ENCODE measurements around the gene RPL29. TPM values are rescaled to one million over a fixed set of nuclear protein-coding genes. Genes with fewer than 3 reads are reported as not detected.
A peak's percentile ranks its signal among the peaks of the same experiment; 100 is the strongest.

The RPL29 gene
- total RNA-seq, 2 donors from 2014 or later, result 1,051 to 1,273 TPM

- intact Hi-C loops (cut with DNase I), result no loop called here
Measured at GRCh38 chr3:52010431-52010830, 14.7 kb upstream of the RPL29 start.

GRCh38 chr3:52007291-52007690, 11.6 kb upstream of the RPL29 start:
- Histone ChIP-seq H3K9me3 (no peaks in the 10 kb centered on the region), H3K4me1 (no peaks in the 10 kb centered on the region), H3K27ac (no peak overlapping the region), H3K4me3 (no peak overlapping the region), H3K27me3 (no peaks in the 10 kb centered on the region), H3K9ac (ENCODE audit: low read depth in 2 of 2, low read length in 2 of 2) (no peak overlapping the region), H3K36me3 (no peaks in the 10 kb centered on the region)
- DNase-seq, result no peak
- no peak for TF ChIP-seq CTCF (IDR thresholded peaks at IDR 0.05)
- intact Hi-C loops (cut with DNase I), result no loop called here

More at GRCh38 chr3:52010431-52010830, 14.7 kb upstream of the RPL29 start:
- Histone ChIP-seq H3K27ac (no peak overlapping the region), H3K4me1 (no peaks in the 10 kb centered on the region), H3K9ac (ENCODE audit: low read depth in 2 of 2, low read length in 2 of 2) (no peak overlapping the region), H3K4me3 (no peak overlapping the region), H3K9me3 (no peaks in the 10 kb centered on the region), H3K27me3 (no peaks in the 10 kb centered on the region), H3K36me3 (no peaks in the 10 kb centered on the region)
- DNase-seq, result no peak
- TF ChIP-seq CTCF (IDR thresholded peaks at IDR 0.05), result no peak

- no peak for TF ChIP-seq CTCF (IDR thresholded peaks at IDR 0.05)
- no peak overlapping the region for H3K9ac ChIP-seq (ENCODE audit: low read depth in 2 of 2, low read length in 2 of 2)
- no peaks in the 10 kb centered on the region for H3K36me3 ChIP-seq
- H3K9me3 ChIP-seq, result no peaks in the 10 kb centered on the region
- intact Hi-C loops (cut with DNase I), result no loop called here
- H3K4me3 ChIP-seq, result no peak overlapping the region
- no peaks in the 10 kb centered on the region for H3K27me3 ChIP-seq
- no peaks in the 10 kb centered on the region for H3K4me1 ChIP-seq
- no peak for DNase-seq
- H3K27ac ChIP-seq, result no peak overlapping the region
Measured at GRCh38 chr3:52006820-52007133, 11.1 kb upstream of the RPL29 start.

GRCh38 chr3:52006017-52006819, 10.5 kb upstream of the RPL29 start:
- intact Hi-C loops (cut with DNase I), result no loop called here
- Histone ChIP-seq H3K36me3 (no peaks in the 10 kb centered on the region), H3K4me3 (no peak overlapping the region), H3K27ac (no peak overlapping the region), H3K9ac (ENCODE audit: low read depth in 2 of 2, low read length in 2 of 2) (no peak overlapping the region), H3K27me3 (no peaks in the 10 kb centered on the region), H3K4me1 (no peaks in the 10 kb centered on the region), H3K9me3 (no peaks in the 10 kb centered on the region)
- no peak for DNase-seq
- no peak for TF ChIP-seq CTCF (IDR thresholded peaks at IDR 0.05)

- peak overlapping the region in 1 of 2 donors; percentile 12 for H3K9ac ChIP-seq (ENCODE audit: low read depth in 2 of 2, low read length in 2 of 2)
- H3K4me3 ChIP-seq, result no peak overlapping the region
- intact Hi-C loops (cut with DNase I), result no loop called here
Measured at GRCh38 chr3:52005571-52005986, 9.9 kb upstream of the RPL29 start.

More at GRCh38 chr3:52005571-52005986, 9.9 kb upstream of the RPL29 start:
- no peak for DNase-seq
- Histone ChIP-seq H3K9me3 (no peaks in the 10 kb centered on the region), H3K27me3 (no peaks in the 10 kb centered on the region), H3K27ac (no peak overlapping the region), H3K4me1 (no peaks in the 10 kb centered on the region), H3K36me3 (no peaks in the 10 kb centered on the region)
- TF ChIP-seq CTCF (IDR thresholded peaks at IDR 0.05), result no peak

Measured in colonic mucosa (tissue), 4 donors.